Medulla oblongata (tissue), 1 donor: ENCODE data around the gene PTH2.
A peak's percentile ranks its signal among the peaks of the same experiment; 100 is the strongest.
"Not testable (repeated sequence)": the region's sequence is repeated elsewhere in the genome, so short reads cannot be mapped to it uniquely, and the experiment has no call there.

Experiments
- DNase-seq: peaks from one replicate; pipeline ENCODE4 v3.0.0-alpha.2; 2015; ENCODE audit errors: extremely low spot score

Gene PTH2, protein sequence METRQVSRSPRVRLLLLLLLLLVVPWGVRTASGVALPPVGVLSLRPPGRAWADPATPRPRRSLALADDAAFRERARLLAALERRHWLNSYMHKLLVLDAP

DNA sequence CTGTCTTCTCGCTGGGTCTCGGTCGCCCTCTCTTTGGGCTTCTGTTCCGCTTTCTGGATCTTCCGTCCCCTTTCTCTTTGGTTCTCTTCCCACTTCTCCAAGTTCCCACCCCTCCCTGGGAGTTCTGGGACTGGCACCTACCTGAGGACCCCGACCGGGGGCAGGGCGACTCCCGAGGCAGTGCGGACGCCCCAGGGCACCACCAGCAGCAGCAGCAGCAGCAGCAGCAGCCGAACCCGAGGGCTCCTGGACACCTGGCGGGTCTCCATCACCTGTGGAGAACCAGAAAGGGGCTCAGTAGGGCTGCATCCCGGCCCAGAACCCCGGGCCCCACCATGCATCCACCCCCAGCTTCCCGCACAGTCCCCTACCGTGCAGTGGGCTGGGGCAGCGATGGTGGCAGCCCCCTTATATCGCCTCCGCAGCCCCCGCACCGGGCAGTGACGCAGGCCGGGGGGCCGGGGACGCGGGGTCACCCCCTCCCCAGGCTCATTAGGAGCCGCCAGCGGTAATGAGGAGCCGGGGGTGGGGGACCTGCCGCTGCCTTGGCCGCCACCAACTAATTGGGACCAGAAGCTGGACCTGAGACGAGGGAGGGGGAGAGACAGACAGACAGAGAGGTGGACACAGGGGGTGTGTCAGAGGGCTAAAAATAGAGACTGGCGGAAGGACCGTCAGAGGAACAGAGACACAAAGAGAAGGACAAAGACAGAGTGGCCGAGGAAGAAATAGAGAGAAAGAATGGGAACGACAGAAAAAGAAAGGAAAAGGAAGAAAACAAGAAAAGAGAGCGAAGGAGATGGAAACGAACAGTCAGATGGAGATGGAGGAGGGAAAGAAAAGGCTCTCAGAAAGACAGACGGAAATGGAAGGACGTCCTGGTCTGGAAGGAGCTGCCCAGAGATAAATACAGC lies at the start of gene PTH2:
Gene PTH2 (minus strand): TSS at position 371 of the 914 bp plus-strand sequence. CDS start 102 bp downstream, at position 269.
- no peak for DNase-seq

- no peak for DNase-seq
Observed at GRCh38 chr19:49472936-49473335, 49.7 kb upstream of the PTH2 start.

GRCh38 chr19:49470615-49470978 lies 47.4 kb upstream of the PTH2 start:
- no peak for DNase-seq

DNA sequence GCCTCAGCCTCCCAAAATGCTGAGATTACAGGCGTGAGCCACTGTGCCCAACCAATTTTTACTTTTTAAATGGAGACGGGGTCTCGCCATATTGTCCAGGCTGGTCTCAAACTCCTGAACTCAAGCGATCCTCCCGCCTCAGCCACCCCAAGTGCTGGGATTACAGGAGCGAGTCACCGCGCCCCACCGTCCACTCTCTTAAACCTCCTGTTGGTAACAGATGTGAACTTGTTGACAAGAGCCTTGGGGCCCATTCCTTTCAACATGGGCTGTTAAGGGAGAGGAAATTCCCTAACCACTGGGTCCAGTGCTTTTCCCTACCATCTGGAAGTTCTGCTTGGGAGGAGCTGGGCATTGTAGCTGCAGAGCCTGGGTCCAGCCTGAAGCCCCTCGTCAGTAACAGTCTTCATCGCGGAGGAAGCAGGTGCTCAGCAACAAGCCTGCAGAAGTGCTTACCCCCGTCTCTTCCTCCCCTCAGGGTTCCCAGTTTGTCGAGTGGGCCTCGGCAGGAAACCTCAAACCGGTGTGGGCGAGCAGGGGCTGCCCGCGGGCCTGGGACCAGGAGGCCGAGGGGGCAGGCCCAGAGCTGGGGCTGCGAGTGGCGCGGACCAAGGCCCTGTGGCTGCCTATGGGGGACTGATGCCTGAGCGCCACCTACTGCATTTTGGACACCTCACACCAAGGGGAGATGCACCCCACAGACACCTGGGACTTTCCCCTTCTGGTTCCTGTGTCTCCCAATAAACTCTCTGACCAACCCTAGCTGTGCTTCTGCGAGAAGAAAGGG lies 46.8 kb upstream of the PTH2 start:
- DNase-seq, result no peak

DNA sequence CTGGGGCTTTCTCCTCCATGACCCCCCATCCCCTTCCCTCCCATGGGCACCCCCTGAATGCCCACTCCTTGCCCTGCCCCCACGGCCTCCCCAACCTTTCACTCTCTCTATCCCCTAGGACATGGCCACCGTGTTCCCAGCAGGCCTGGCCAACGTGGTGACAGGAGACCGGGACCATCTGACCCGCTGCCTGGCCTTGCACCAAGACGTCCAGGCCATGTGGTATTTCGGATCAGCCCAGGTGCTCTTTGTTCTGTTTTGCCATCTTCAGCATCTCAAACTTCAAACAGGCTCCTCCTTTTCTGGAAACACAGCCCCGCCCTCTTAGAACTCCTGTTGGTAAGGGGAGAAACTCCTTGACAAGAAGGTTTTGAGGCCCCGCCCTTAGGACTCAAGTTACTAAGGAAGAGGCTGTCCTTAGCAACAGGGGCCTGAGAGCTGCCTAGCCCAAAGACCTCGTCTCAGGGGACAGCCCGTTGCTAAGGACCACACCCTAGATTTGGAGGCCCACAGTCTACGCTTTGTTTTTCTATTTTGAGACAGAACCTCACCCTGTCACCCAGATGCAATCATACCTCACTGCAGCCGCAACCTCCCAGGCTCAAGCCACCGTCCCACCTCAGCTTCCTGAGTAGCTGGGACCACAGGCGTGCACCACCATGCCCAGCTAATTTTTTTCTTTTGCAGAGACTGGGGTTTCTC lies 45.7 kb upstream of the PTH2 start:
- DNase-seq, result no peak

DNA sequence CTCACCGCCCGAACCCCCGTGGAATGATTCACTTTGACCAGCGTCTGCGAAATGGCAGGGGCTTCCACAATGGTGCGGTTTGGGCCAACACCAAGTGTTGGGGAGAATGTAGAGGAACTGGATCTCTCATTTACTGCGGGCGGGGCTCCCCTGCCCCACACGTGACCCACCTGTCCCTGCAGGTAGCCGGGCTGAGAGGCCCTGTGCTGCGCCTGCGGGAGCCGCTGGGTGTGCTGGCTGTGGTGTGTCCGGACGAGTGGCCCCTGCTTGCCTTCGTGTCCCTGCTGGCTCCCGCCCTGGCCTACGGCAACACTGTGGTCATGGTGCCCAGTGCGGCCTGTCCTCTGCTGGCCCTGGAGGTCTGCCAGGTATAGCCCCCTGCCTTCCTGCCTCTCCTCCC lies 45.0 kb upstream of the PTH2 start:
- DNase-seq, result no peak

DNA sequence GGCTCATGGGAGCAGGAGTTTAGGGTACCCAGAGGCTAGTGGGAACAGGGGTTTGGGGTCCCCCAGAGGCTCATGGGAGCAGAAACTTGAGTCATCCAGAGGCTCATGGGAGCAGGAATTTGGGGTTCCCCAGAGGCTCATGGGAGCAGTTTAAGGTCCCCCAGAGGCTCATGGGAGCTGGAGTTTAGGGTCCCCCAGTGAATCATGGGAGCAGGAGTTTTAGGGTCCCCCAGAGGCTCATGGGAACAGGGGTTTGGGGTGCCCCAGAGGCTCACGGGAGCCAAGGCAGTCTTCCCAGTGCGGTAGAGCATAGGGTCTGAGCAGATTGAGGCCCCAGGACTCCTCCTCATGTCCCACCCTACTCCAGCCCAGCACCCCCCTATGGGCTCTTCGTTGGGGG lies 42.1 kb upstream of the PTH2 start:
- DNase-seq, result no peak

DNA sequence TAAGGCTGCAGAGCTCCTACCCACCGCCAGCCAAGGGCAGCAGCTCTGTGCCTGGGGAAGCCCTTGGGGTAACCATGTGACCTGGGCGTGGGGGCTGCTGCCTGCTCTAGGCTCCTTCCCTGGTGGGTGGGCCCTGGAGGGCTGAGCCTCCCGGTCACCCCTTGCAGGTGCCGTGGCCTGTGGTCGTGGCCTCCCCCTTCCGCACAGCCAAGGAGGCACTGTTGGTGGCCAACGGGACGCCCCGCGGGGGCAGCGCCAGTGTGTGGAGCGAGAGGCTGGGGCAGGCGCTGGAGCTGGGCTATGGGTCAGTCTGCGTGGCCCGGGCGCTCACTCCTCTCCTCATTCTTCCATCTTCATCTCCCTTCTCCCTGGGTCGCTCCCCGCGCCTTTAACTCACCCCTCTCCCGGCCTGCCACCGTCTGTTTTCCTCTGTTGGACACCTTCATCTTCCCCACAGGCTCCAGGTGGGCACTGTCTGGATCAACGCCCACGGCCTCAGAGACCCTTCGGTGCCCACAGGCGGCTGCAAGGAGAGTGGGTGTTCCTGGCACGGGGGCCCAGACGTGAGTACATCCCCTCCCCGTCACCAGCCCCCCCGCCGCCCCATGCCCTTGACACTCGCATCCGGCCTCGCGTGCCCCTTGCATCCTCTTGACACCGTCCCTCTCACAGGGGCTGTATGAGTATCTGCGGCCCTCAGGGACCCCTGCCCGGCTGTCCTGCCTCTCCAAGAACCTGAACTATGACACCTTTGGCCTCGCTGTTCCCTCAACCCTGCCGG lies 40.9 kb upstream of the PTH2 start:
- no peak for DNase-seq

GRCh38 chr19:49462492-49462891 lies 39.3 kb upstream of the PTH2 start:
- DNase-seq, result no peak

GRCh38 chr19:49461656-49462055 lies 38.4 kb upstream of the PTH2 start:
- no peak for DNase-seq

DNA sequence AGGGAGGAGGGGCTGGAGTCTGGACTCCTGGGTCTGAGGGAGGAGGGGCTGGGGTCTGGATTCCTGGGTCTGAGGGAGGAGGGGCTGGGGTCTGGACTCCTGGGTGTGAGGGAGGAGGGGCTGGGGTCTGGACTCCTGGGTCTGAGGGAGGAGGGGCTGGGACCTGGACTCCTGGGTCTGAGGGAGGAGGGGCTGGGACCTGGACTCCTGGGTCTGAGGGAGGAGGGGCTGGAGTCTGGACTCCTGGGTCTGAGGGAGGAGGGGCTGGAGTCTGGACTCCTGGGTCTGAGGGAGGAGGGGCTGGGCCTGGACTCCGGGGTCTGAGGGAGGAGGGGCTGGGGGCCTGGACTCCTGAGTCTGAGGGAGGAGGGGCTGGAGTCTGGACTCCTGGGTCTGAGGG lies 37.9 kb upstream of the PTH2 start:
- DNase-seq, result not testable (repeated sequence)

GRCh38 chr19:49459388-49459787 lies 36.1 kb upstream of the PTH2 start:
- DNase-seq, result no peak

DNA sequence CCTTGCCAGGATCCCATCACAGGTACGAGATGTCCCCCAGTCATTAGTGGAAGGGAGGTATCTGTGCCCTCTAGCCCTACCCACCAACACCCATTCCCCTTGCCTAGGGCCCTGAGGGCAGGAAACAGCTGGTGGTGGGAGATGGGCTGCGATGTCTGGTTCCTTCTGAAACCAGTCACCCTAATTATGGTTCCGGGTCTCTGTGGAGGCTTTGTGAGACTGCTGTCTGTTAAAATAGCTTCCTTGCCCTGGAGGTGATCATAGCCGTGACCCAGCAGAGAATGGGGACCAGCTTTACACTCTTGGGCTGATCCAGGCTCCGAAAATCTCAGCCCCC lies 35.3 kb upstream of the PTH2 start:
- no peak for DNase-seq

DNA sequence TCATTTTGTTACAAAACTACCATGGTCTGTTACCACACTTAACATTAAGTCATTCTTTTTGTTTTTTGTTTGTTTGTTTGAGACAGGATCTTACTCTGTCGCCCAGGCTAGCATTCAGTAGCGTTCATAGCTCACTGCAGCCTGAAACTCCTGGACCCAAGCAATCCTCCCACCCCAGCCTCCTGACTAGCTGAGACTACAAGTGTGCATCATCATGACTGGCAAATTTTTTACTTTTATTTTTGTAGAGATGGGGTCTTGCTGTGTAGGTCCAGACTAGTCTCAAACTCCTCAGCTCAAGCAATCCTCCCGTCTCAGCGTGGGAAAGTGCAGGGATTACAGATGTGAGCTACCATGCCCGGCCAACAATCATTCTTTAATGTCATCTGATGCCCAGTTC lies 33.1 kb upstream of the PTH2 start:
- DNase-seq, result no peak

GRCh38 chr19:49455773-49456172 lies 32.5 kb upstream of the PTH2 start:
- DNase-seq, result no peak

- no peak for DNase-seq
Observed at GRCh38 chr19:49453757-49454240, 30.6 kb upstream of the PTH2 start.

DNA sequence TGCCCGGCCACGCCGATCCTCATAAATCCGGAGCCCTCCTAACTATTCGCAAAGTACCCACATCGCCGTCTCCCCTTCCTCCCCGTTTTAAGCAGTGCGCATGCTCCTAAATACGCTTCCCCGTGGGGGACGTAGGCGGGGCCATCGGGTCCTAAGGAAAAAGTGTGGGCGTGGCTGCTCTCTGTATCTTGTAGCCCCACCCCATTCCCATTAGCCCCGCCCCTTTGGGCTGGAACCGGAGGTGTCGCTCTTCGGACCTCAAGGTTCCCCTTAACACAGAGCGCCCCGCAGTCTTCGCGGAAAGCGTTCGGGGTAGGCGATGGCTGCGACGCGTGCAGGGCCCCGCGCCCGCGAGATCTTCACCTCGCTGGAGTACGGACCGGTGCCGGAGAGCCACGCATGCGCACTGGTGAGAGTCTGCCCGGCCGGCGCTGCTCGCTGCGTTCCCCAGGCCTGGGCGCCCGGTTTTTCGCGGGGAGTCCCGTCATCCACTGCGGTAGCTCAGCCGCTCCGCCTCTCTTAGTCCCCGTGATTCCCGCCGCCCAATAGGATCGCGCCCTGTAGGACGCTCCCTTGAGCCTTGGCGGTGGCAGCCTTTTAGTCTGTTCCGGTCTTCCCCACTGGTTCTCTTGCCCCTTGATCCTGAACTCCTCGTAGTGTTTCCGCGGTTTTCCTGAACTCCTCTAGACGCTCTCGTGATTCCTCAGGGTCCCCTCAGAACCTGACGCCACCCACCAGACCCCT lies 29.9 kb upstream of the PTH2 start, which contains the start of gene ALDH16A1:
Gene ALDH16A1 (plus strand): TSS at position 213 of the 744 bp plus-strand sequence. CDS start 107 bp downstream, at position 320.
- DNase-seq, result peak; percentile 99

- peak; percentile 99 for DNase-seq
Observed at GRCh38 chr19:49451430-49452181, 28.4 kb upstream of the PTH2 start, which contains the start of gene PIH1D1. TSS of gene PIH1D1 (minus strand) at chr19:49451814. CDS start at chr19:49451574, 240 bp downstream.

- DNase-seq, result no peak
Observed at GRCh38 chr19:49450405-49450804, 27.2 kb upstream of the PTH2 start.

DNA sequence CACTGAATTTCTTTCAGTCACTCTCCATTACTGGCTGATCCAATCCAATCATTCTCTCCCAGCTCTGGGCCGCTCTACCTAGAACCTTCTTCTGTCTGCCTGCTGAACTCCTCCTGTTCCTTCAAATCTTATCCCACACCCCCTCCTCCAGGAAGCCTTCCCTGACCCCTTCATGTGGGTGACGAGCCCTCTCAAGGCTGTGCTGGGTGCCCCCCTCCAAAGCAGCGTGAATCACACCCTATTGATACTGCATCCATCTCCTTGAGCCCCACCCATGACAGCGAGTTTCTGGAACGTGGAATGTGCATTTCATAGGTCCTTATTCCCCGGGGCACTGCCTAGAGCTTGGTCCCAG lies 25.2 kb upstream of the PTH2 start:
- DNase-seq, result no peak
